Measurements from ENCODE around the gene OSBPL5.

OSBPL5 gene

GRCh38 chr11:3140291-3140603 lies 24.9 kb downstream of the OSBPL5 start:
- WGBS: 96% methylated on average over 4 of the region's 4 CpGs

DNA sequence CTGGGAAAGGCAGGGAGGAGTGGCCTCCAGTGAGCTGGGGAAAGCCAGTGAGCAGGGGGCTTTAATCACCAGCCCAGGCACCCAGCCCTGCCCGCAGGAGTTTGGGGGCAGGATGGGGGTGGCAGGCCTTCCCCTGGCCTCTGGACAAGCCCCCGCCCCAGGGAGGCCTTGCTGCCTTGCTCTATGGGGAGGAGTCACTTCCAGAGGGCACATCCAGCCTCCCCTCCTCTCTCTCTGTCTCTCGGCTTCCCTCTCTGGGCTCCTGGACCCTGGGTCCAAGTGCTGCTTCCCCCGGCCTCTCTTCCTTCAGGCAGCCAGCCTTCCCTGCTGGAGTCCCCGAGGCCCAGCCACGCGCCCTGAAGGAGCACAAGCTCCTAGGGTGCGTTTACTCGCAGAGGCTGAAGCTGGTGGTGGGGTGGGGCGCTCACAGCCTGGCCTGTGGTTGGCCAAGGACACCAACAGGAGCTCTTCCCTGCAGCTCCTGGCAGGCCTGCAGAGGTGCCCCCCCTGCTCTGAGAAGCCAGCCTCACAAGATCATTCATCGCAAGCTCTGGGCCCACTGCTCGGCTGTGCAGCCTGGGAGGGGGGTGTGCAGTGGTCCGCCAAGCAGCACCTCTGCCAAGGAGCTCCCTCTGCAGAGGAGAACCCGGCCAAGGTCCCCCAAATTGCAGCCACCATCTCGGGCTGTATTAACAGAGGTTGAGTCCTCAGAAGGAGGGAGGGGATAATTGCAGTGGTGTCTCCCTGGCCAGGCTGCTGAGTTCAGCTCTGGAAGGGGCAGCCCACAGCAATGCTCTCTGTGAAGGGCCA lies 25.4 kb downstream of the OSBPL5 start:
- H3K27me3 ChIP-seq (ENCODE audit: control insufficient read depth in 1 of 2, insufficient read depth in 1 of 2, low read length in 2 of 2): no peaks in the 10 kb centered on the region
- H4K8ac ChIP-seq (ENCODE audit: low read length): no peak overlapping the region
- H3K4ac ChIP-seq (ENCODE audit: low read depth in 1 of 2, low read length in 2 of 2): no peak overlapping the region
- 90% methylated on average over 15 of the region's 15 CpGs for WGBS
- H3K36me3 ChIP-seq (ENCODE audit: control insufficient read depth in 1 of 2, insufficient read depth in 2 of 2, low read depth in 1 of 2, low read length in 2 of 2): peaks cover 0 to 27% of the 10 kb centered on the region in 2 experiments
- no peaks in the 10 kb centered on the region for H3K9me3 ChIP-seq (ENCODE audit: control insufficient read depth, low read length)
- H3K18ac ChIP-seq (ENCODE audit: low read depth in 1 of 2, low read length in 2 of 2): no peak overlapping the region
- DNase-seq: no peak
- no peak overlapping the region for H2BK120ac ChIP-seq (ENCODE audit: low read depth, low read length)
- no peak overlapping the region for H2BK5ac ChIP-seq (ENCODE audit: low read depth, low read length, poor library complexity, severe bottlenecking)
- no peak overlapping the region for H3K9ac ChIP-seq (ENCODE audit: low read length)
- H3K14ac ChIP-seq (ENCODE audit: low read length in 2 of 2): peak overlapping the region in 1 of 2 experiments; percentile 26
- peaks cover 73% of the 10 kb centered on the region for H3K79me1 ChIP-seq (replicated peaks; ENCODE audit: low read length, poor library complexity, severe bottlenecking)
- H2AFZ ChIP-seq (ENCODE audit: low read depth, low read length): no peak overlapping the region
- no peak overlapping the region for H3K4me3 ChIP-seq (ENCODE audit: insufficient read depth in 1 of 2, low read depth in 1 of 2, low read length in 2 of 2)
- no peak overlapping the region for H3K4me2 ChIP-seq (ENCODE audit: low read length, poor library complexity, severe bottlenecking)
- no peak overlapping the region for H3K23ac ChIP-seq (ENCODE audit: low read length in 2 of 2)
- H3K27ac ChIP-seq (ENCODE audit: low read length, poor library complexity, severe bottlenecking): no peak overlapping the region
- H4K91ac ChIP-seq (ENCODE audit: low read length): no peak overlapping the region
- H2BK12ac ChIP-seq (ENCODE audit: low read length in 2 of 2): no peak overlapping the region
- H2BK15ac ChIP-seq (ENCODE audit: low read depth, poor library complexity, severe bottlenecking): no peak overlapping the region
- peaks cover 35% of the 10 kb centered on the region for H3K4me1 ChIP-seq (ENCODE audit: control insufficient read depth, insufficient read depth, low read depth, low read length)
- no peak overlapping the region for H2AK5ac ChIP-seq (ENCODE audit: low read length, severe bottlenecking)

More at GRCh38 chr11:3140291-3140603, 24.9 kb downstream of the OSBPL5 start:
- Histone ChIP-seq H2BK120ac (ENCODE audit: low read depth, low read length) (no peak overlapping the region), H3K23ac (ENCODE audit: low read length in 2 of 2) (no peak overlapping the region), H3K4me1 (ENCODE audit: control insufficient read depth, insufficient read depth, low read depth, low read length) (peaks cover 40% of the 10 kb centered on the region), H2AK5ac (ENCODE audit: low read length, severe bottlenecking) (no peak overlapping the region), H2AFZ (ENCODE audit: low read depth, low read length) (no peak overlapping the region), H2BK5ac (ENCODE audit: low read depth, low read length, poor library complexity, severe bottlenecking) (no peak overlapping the region), H3K4me3 (ENCODE audit: insufficient read depth in 1 of 2, low read depth in 1 of 2, low read length in 2 of 2) (no peak overlapping the region), H3K4me2 (ENCODE audit: low read length, poor library complexity, severe bottlenecking) (no peak overlapping the region), H2BK15ac (ENCODE audit: low read depth, poor library complexity, severe bottlenecking) (no peak overlapping the region), H3K4ac (ENCODE audit: low read depth in 1 of 2, low read length in 2 of 2) (no peak overlapping the region), H3K14ac (ENCODE audit: low read length in 2 of 2) (peak overlapping the region in 1 of 2 experiments; percentile 26), H4K8ac (ENCODE audit: low read length) (no peak overlapping the region), H2BK12ac (ENCODE audit: low read length in 2 of 2) (no peak overlapping the region), H3K18ac (ENCODE audit: low read depth in 1 of 2, low read length in 2 of 2) (peak overlapping the region in 1 of 2 experiments; percentile 42), H4K91ac (ENCODE audit: low read length) (no peak overlapping the region), H3K27ac (ENCODE audit: low read length, poor library complexity, severe bottlenecking) (no peak overlapping the region), H3K9me3 (ENCODE audit: control insufficient read depth, low read length) (no peaks in the 10 kb centered on the region), H3K27me3 (ENCODE audit: control insufficient read depth in 1 of 2, insufficient read depth in 1 of 2, low read length in 2 of 2) (no peaks in the 10 kb centered on the region), H3K79me1 (replicated peaks; ENCODE audit: low read length, poor library complexity, severe bottlenecking) (peaks cover 73% of the 10 kb centered on the region), H3K36me3 (ENCODE audit: control insufficient read depth in 1 of 2, insufficient read depth in 2 of 2, low read depth in 1 of 2, low read length in 2 of 2) (peaks cover 0 to 31% of the 10 kb centered on the region in 2 experiments), H3K9ac (ENCODE audit: low read length) (no peak overlapping the region)
- DNase-seq: no peak

DNA sequence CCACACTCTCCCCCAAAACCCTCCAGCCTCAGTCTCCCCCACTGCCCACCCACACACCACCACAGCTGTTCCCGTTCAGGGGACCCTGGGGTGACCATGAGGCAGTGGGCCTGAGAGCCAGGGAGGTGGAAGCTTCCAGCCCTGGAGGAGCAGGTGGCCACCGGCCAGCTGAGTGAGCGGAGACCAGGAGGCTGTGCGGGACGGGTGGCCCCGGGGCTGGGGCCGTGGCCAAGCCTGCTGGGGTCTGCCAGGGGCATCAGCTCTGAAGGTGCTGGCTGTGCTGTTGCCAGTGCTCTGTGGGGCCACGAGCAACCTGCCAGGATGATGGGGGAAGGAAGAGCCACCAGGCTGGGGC lies 26.0 kb downstream of the OSBPL5 start:
- Histone ChIP-seq H4K91ac (ENCODE audit: low read length) (no peak overlapping the region), H3K27me3 (ENCODE audit: control insufficient read depth in 1 of 2, insufficient read depth in 1 of 2, low read length in 2 of 2) (no peaks in the 10 kb centered on the region), H3K9me3 (ENCODE audit: control insufficient read depth, low read length) (no peaks in the 10 kb centered on the region), H3K4me3 (ENCODE audit: insufficient read depth in 1 of 2, low read depth in 1 of 2, low read length in 2 of 2) (no peak overlapping the region), H2BK5ac (ENCODE audit: low read depth, low read length, poor library complexity, severe bottlenecking) (no peak overlapping the region), H3K27ac (ENCODE audit: low read length, poor library complexity, severe bottlenecking) (no peak overlapping the region), H3K4ac (ENCODE audit: low read depth in 1 of 2, low read length in 2 of 2) (no peak overlapping the region), H3K79me1 (replicated peaks; ENCODE audit: low read length, poor library complexity, severe bottlenecking) (peaks cover 71% of the 10 kb centered on the region), H3K23ac (ENCODE audit: low read length in 2 of 2) (no peak overlapping the region), H3K14ac (ENCODE audit: low read length in 2 of 2) (peak overlapping the region in 1 of 2 experiments; percentile 18), H3K18ac (ENCODE audit: low read depth in 1 of 2, low read length in 2 of 2) (peak overlapping the region in 1 of 2 experiments; percentile 38), H4K8ac (ENCODE audit: low read length) (no peak overlapping the region), H2BK15ac (ENCODE audit: low read depth, poor library complexity, severe bottlenecking) (no peak overlapping the region), H3K4me1 (ENCODE audit: control insufficient read depth, insufficient read depth, low read depth, low read length) (peaks cover 34% of the 10 kb centered on the region), H3K36me3 (ENCODE audit: control insufficient read depth in 1 of 2, insufficient read depth in 2 of 2, low read depth in 1 of 2, low read length in 2 of 2) (peaks cover 0 to 25% of the 10 kb centered on the region in 2 experiments), H3K9ac (ENCODE audit: low read length) (no peak overlapping the region), H2AFZ (ENCODE audit: low read depth, low read length) (no peak overlapping the region), H2AK5ac (ENCODE audit: low read length, severe bottlenecking) (no peak overlapping the region), H2BK12ac (ENCODE audit: low read length in 2 of 2) (no peak overlapping the region), H2BK120ac (ENCODE audit: low read depth, low read length) (no peak overlapping the region), H3K4me2 (ENCODE audit: low read length, poor library complexity, severe bottlenecking) (no peak overlapping the region)
- 85% methylated on average over 8 of the region's 8 CpGs for WGBS
- DNase-seq: no peak

- peak overlapping the region; percentile 45 for H2BK15ac ChIP-seq (ENCODE audit: low read depth, poor library complexity, severe bottlenecking)
- H3K9me3 ChIP-seq (ENCODE audit: control insufficient read depth, low read length): no peaks in the 10 kb centered on the region
- H3K14ac ChIP-seq (ENCODE audit: low read length in 2 of 2): no peak overlapping the region
- no peak overlapping the region for H2AK5ac ChIP-seq (ENCODE audit: low read length, severe bottlenecking)
- H3K4ac ChIP-seq (ENCODE audit: low read depth in 1 of 2, low read length in 2 of 2): no peak overlapping the region
- no peak for DNase-seq
- no peak overlapping the region for H3K4me2 ChIP-seq (ENCODE audit: low read length, poor library complexity, severe bottlenecking)
- no peak overlapping the region for H3K23ac ChIP-seq (ENCODE audit: low read length in 2 of 2)
- H3K18ac ChIP-seq (ENCODE audit: low read depth in 1 of 2, low read length in 2 of 2): peak overlapping the region; percentile 24 to 38
- H3K79me1 ChIP-seq (replicated peaks; ENCODE audit: low read length, poor library complexity, severe bottlenecking): peaks cover 65% of the 10 kb centered on the region
- H2AFZ ChIP-seq (ENCODE audit: low read depth, low read length): no peak overlapping the region
- H2BK5ac ChIP-seq (ENCODE audit: low read depth, low read length, poor library complexity, severe bottlenecking): no peak overlapping the region
- 85% methylated on average over 26 of the region's 28 CpGs for WGBS
- no peak overlapping the region for H3K27ac ChIP-seq (ENCODE audit: low read length, poor library complexity, severe bottlenecking)
- peak overlapping the region; percentile 59 for H4K91ac ChIP-seq (ENCODE audit: low read length)
- peaks cover 0 to 23% of the 10 kb centered on the region in 2 experiments for H3K36me3 ChIP-seq (ENCODE audit: control insufficient read depth in 1 of 2, insufficient read depth in 2 of 2, low read depth in 1 of 2, low read length in 2 of 2)
- no peak overlapping the region for H2BK120ac ChIP-seq (ENCODE audit: low read depth, low read length)
- H3K4me1 ChIP-seq (ENCODE audit: control insufficient read depth, insufficient read depth, low read depth, low read length): peaks cover 35% of the 10 kb centered on the region
- no peak overlapping the region for H3K4me3 ChIP-seq (ENCODE audit: insufficient read depth in 1 of 2, low read depth in 1 of 2, low read length in 2 of 2)
- no peak overlapping the region for H3K9ac ChIP-seq (ENCODE audit: low read length)
- H3K27me3 ChIP-seq (ENCODE audit: control insufficient read depth in 1 of 2, insufficient read depth in 1 of 2, low read length in 2 of 2): no peaks in the 10 kb centered on the region
- peak overlapping the region in 1 of 2 experiments; percentile 29 for H2BK12ac ChIP-seq (ENCODE audit: low read length in 2 of 2)
- no peak overlapping the region for H4K8ac ChIP-seq (ENCODE audit: low read length)
These were observed 26.7 kb downstream of the OSBPL5 start for GRCh38 chr11:3138178-3139085.

Data from mesenchymal stem cell (in vitro differentiated cells and primary cell).